Pancreas (tissue), 10 donors: ENCODE measurements around the gene CTIF. TPM values are rescaled to one million over a fixed set of nuclear protein-coding genes. Genes with fewer than 3 reads are reported as not detected.

Experiments
- ATAC-seq, 4 donors: fragments of 200-7000 bp; cut with Tn5 transposase; one replicate each; pipeline versions ENCODE4 v1.8.0 to v1.9.1; 2020; ENCODE audit warnings: mild to moderate bottlenecking in 4 of 4, moderate library complexity in 4 of 4
- DNase-seq, 6 donors: peaks; one replicate each; pipeline ENCODE4 v3.0.0-alpha.2; 2020
- FAIRE-seq: peaks from 2 replicates; lab custom pipeline; 2012; peaks lifted over from hg19 to GRCh38; lab: Jason Lieb, UNC
- H3K27ac ChIP-seq, 4 donors: fragments of 200-600 bp; sonication (generic); 1 replicate in 3 of 4; 2 replicates in 1 of 4; pipeline versions ENCODE4 v1.5.0 to v1.8.0; 2020
- H3K27me3 ChIP-seq, 4 donors: fragments of 200-600 bp; one replicate each; pipeline ENCODE4 v1.8.0; 2021
- H3K36me3 ChIP-seq, 3 donors: fragments of 200-600 bp; sonication (generic) in 1 of 3; one replicate each; pipeline versions ENCODE4 v1.5.0 to v1.8.0; 2020 to 2021
- H3K4me1 ChIP-seq, 3 donors: fragments of 200-600 bp; one replicate each; pipeline ENCODE4 v1.8.0; 2021
- H3K4me3 ChIP-seq, 4 donors: fragments of 200-600 bp; sonication (generic) in 2 of 4; one replicate each; pipeline versions ENCODE4 v1.5.0 to v1.8.0; 2020 to 2021
- H3K9me3 ChIP-seq, 4 donors: fragments of 200-600 bp; one replicate each; pipeline ENCODE4 v1.8.0; 2021
- CTCF ChIP-seq, 4 donors: fragments of 200-600 bp; sonication (generic) in 3 of 4; IDR thresholded peaks; one replicate each; pipeline versions ENCODE4 v1.5.0 to v1.8.0; 2021; ENCODE audit warnings: antibody characterized with exemption in 4 of 4
- WGBS, 2 donors: extraction: QIAGEN DNeasy Blood & Tissue Kit; methylation state at CpG; one replicate each; pipeline ENCODE4 v1.1.7; 2013; 5-methylcytosine and 5-hydroxymethylcytosine counted together
- intact Hi-C, 3 donors: fragments of 100-400 bp; cut with DNase I; formaldehyde crosslinking; loops; one replicate each; pipeline versions ENCODE4 v1.11.1 to v1.14.2; 2022
- polyA plus RNA-seq, 2 donors: library from polyadenylated mRNA; stranded (reverse); fragments of 200-250 nt; gene quantifications; one replicate each; pipeline ENCODE4 v1.2.3, GENCODE V29; 2013
- total RNA-seq, 6 donors: library from RNA; stranded (reverse); fragmentation: NEBNext Ultra II Directional in 4 of 6; extraction: Animal tissue kit (Norgen Biotek cat#: 25700) in 4 of 6; gene quantifications; one replicate each; pipeline versions ENCODE4 v1.2.1 to v1.2.4, GENCODE V29; 2021 to 2023
- donor health status: healthy with polysubstance abuse.
- donor health status: DM: no; HTN: no; CAD: no; lungs with moderate emphysema.
- donor health status: DM: no; HTN: no; CAD: no.
- donor health status: control.
- donor health status: control.
- donor health status: Bipolar disorder and iron deficiency.
- donor health status: DM: yes; HTN: yes; CAD: no.
- donor health status: DM: no; HTN: no; CAD: no.
- donor health status: DM: no; HTN: no; CAD: no.
- donor health status: DM: yes; HTN: yes; CAD: no.

The CTIF gene
- total and polyA plus RNA-seq, 8 donors, result 15.1 to 27.4 (median 16.7) TPM

DNA sequence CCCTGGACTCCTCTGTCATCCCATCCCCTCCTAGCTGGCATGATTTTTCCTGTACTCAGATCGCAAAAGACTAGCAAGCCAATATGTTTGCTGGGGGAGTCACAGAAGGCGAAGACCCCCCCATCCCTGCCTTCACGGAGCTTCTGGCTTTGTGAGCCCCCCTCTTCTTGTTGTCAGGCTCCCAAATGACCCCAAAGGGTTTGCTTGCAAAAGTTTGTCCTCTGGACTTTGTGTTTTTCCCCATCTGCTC is 242.0 kb downstream of the CTIF start:
- FAIRE-seq (no peak), DNase-seq (no peak), ATAC-seq (no peak)
- Histone ChIP-seq H3K27me3 (no peaks in the 10 kb centered on the region), H3K36me3 (no peaks in the 10 kb centered on the region), H3K9me3 (no peaks in the 10 kb centered on the region), H3K27ac (peak overlapping the region in 2 of 4 donors; percentile 73 to 80), H3K4me3 (peak overlapping the region in 1 of 4 donors; percentile 26), H3K4me1 (peaks cover 3 to 15% (median 6%) of the 10 kb centered on the region in 3 donors)
- WGBS, 2 donors, result 62 to 64% methylated on average over 3 of the region's 3 CpGs
- intact Hi-C loops, result no loop called here
- TF ChIP-seq CTCF (IDR thresholded peaks at IDR 0.05), result no peak

DNA sequence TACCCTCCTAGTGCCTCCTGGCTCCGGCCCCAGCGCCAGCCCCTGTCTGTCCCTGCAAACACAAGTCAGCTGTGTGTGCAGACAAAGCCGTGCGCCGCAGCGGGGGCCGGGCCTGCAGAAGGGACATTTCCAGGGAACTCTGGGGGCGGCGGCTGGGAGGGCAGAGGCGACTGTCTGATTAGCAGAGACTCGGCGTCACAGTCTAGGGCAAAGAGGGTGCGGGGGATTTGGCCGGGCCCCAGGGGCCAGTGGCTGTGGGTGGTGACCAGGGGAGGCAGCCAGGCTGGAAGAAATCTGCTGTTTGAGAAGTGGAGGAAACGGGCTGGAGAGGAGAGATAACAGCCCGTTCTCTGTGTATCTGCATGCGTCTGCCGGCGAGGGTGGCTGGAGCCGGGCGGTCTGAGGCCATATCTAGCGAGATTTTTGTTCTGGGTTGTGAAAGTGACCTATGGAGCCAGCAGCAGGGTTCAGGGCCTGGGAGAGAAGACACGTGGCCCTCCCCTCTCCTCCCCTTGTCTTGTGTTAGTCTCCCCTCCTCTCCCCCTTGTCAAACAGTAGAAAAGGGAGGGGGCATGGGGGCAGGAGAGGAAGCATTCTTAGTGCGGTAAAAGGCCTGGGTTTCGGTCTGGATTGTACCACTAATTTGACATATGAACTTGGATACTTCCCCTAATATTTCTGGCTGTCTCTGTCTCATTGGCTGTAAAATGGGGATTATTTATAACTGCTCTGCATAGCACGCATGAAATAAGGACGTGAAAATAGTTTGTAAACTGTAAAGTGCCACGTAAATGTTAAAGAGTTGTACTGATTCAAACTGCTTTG is 242.5 kb downstream of the CTIF start:
- WGBS, 2 donors, result 22 to 29% methylated on average over 24 to 28 of the region's 28 CpGs
- intact Hi-C loops, result no loop called here
- DNase-seq (peak; percentile 51 to 87 (median 75)), FAIRE-seq (no peak), ATAC-seq (peak; percentile 66 to 74 (median 70))
- Histone ChIP-seq H3K36me3 (no peaks in the 10 kb centered on the region), H3K4me3 (peak overlapping the region in 1 of 4 donors; percentile 26), H3K4me1 (peaks cover 3 to 15% (median 6%) of the 10 kb centered on the region in 3 donors), H3K27me3 (no peaks in the 10 kb centered on the region), H3K27ac (peak overlapping the region in 3 of 4 donors; percentile 38 to 80 (median 73)), H3K9me3 (no peaks in the 10 kb centered on the region)
- no peak for TF ChIP-seq CTCF (IDR thresholded peaks at IDR 0.05)

- H3K36me3 ChIP-seq, result no peaks in the 10 kb centered on the region
- no peak for ATAC-seq
These were observed 243.1 kb downstream of the CTIF start for GRCh38 chr18:48781988-48782363.

DNA sequence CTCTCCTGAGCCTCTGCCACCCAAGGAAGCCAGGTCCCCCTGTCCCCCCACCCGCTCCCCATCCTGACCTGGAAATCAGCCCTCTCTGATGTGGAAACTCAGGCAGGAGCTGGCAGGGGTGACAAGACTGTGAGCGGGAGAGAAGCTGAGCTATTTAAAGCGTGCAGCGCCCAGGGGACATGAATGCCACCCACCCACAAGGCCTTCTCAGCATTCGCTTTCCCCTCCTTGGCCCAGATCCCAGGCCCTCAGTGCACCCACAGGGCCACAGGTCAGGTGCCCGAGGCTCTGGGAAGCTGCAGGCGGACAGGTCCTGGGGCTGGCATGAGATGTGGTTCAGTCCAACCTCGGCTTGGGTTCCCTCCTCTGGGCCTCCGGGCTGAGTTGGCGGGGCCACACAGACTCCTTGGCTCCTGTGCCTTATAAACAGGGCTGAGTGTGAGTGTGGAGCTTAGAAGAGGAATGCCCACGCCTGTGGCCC is 243.6 kb downstream of the CTIF start:
- no peaks in the 10 kb centered on the region for H3K9me3 ChIP-seq
- peaks cover 3 to 15% (median 6%) of the 10 kb centered on the region in 3 donors for H3K4me1 ChIP-seq
- peak overlapping the region in 3 of 4 donors; percentile 38 to 80 (median 73) for H3K27ac ChIP-seq
- H3K27me3 ChIP-seq, result no peaks in the 10 kb centered on the region
- no peak for TF ChIP-seq CTCF (IDR thresholded peaks at IDR 0.05)
- FAIRE-seq (no peak), ATAC-seq (no peak), DNase-seq (peak in 1 of 6 donors; percentile 62)
- H3K4me3 ChIP-seq, result no peak overlapping the region
- H3K36me3 ChIP-seq, result no peaks in the 10 kb centered on the region
- WGBS, 2 donors, result 89 to 92% methylated on average over 11 of the region's 11 CpGs
- intact Hi-C loops, result no loop called here

More at GRCh38 chr18:48781988-48782363, 243.1 kb downstream of the CTIF start:
- intact Hi-C loops, result no loop called here
- H3K27me3 ChIP-seq, result no peaks in the 10 kb centered on the region
- H3K9me3 ChIP-seq, result no peaks in the 10 kb centered on the region
- peak overlapping the region in 3 of 4 donors; percentile 38 to 80 (median 73) for H3K27ac ChIP-seq
- DNase-seq, result peak in 1 of 6 donors; percentile 29
- TF ChIP-seq CTCF (IDR thresholded peaks at IDR 0.05), result no peak
- 77 to 86% methylated on average over 2 of the region's 2 CpGs for WGBS, 2 donors
- FAIRE-seq, result no peak
- no peak overlapping the region for H3K4me3 ChIP-seq
- peaks cover 3 to 15% (median 6%) of the 10 kb centered on the region in 3 donors for H3K4me1 ChIP-seq
